GM18511 (cell line): ENCODE data around the gene VPS13D.
"Not testable (repeated sequence)": the region's sequence is repeated elsewhere in the genome, so short reads cannot be mapped to it uniquely, and the experiment has no call there.

Source experiments
- ATAC-seq: cut with Tn5 transposase; IDR thresholded peaks from one replicate; pipeline ENCODE4 v1.9.1; 2021; ENCODE audit warnings: mild to moderate bottlenecking, moderate library complexity; ENCODE audit not compliant: unreplicated experiment

The VPS13D gene

DNA sequence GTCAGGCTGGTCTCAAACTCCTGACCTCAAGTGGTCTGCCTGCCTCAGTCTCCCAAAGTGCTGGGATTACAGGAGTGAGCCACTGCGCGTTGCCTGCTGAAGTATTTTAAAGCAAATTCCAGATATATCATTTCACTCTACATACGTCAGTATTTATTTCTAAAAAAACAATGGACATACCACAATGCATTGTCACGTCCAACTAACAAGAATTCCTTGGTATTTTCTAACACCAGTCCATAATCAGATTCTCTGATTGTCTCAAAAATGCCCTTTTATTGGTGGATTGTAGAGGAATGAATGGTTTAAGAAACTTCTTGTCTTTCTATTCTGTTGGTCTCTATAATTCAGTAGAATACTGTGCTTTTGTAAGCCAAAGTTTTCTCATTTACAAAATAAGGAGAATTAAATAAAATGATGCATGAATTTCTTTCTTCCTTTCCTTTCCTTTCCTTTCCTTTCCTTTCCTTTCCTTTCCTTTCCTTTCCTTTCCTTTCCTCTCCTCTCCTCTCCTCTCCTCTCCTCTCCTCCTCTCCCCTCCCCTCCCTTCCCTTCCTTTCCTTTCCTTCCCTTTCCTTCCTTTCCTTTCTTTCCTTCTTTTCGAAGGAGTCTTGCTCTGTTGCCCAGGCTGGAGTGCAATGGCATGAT is 55.8 kb downstream of the VPS13D start:
- ATAC-seq: no peak

DNA sequence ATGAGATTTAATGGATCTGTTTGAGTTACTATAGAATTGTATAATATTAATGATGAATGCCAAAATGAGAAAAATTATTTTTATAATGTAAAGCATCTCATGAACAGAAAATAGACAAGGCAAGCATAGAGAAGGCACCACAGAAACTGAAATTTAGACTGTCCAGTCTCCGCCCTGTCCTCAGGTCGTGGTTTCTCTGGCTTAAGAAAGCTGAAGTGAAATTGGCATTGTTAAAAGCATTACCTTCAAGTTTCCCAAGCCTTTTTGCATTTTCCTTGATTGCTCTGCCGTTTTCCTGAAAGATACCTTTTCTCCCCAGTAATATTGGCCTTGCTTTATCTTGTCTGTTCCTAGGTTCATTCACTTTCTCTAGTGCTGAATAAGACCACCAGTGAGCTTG is 58.0 kb downstream of the VPS13D start:
- no peak for ATAC-seq

DNA sequence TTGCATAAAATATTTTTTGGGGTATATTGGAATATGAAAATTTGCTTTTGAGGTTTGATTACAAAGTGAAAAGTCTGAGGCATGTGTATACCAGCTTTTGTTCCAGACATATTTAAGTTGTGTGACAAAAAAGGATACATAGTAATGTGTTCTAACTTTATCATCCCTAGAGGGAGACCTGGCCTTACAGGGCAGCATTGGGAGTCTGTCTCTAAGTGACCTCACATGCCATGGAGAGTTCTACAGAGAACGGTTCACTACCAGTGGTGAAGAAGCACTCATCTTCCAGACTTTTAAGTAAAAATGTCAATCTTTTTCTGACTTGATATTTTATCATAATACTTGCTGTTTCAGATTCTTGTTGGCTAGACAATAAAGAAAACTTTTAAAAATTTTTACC is 61.0 kb downstream of the VPS13D start:
- no peak for ATAC-seq

DNA sequence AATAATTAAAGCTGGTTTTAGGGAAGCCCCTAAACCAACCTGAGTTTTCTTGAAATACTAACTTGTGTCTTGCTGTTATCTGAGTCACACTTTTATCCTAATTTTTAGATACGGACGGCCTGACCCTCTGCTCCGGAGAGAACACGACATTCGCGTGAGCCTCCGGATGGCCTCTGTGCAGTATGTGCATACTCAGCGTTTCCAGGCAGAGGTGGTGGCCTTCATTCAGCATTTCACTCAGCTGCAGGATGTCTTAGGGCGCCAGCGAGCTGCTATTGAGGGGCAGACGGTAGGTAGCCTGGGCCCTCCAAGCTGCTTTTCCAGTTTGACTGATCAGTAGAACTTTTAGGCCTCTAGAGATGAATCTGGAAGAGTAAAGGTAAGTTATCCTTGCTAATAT is 63.6 kb downstream of the VPS13D start:
- no peak for ATAC-seq

DNA sequence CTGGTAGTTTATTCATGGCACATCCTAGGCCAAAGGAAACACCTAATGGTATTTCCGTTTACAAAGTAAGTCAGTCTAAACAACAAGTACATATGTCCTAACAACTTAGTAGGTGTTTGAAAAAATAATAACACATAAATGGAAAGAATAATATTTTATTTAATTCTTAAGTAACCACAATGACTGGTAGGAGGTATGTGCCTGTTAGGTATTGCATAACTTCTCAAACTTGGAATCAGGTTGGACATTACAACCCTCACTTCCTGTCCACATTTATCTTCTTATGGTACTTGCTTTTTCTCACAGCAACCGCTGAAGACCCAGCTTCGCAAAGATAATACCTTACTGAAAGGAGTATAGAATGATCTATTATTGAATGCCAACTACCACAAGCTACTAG is 64.2 kb downstream of the VPS13D start:
- no peak for ATAC-seq

DNA sequence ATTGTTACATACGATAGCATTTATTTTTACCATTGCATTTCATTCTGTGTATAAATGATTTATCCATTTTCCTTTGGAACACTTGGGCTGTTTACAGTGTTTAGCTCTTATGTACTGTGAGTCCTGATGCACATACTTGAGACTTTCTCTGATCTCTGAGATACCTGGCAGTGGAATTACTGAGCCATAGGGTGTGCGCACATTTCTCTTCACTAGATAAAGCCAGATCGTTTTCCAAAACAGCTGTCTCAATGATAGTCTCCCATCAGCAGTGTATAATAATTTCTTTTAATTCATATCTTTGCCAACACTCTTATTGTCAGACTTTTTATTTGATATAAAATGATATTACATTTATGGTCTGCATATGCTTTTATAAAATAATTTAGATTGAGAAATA is 66.2 kb downstream of the VPS13D start:
- ATAC-seq: no peak

DNA sequence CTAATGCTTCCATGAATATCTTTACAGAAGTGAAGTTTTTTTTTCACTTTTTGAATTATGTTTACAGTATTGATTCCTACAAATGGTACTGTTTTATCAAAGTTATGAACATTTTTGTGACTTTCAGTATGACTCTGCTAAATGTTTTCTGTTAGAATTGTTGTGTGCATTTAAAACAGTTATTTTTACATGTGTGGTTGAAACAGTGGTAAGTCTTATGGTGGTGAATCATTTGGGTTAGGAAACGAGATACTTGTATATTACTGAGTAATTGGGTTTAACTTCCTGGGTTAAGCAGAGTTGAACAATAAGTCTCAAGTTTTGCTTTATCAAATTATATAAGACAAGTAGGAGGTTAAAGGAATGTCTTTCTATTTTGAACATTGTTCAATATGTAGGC is 66.8 kb downstream of the VPS13D start:
- ATAC-seq: peak; percentile 78

- ATAC-seq: no peak
Observed at GRCh38 chr1:12300706-12301105, 70.9 kb downstream of the VPS13D start.

- ATAC-seq: no peak
Observed at GRCh38 chr1:12301518-12302237, 71.8 kb downstream of the VPS13D start.

DNA sequence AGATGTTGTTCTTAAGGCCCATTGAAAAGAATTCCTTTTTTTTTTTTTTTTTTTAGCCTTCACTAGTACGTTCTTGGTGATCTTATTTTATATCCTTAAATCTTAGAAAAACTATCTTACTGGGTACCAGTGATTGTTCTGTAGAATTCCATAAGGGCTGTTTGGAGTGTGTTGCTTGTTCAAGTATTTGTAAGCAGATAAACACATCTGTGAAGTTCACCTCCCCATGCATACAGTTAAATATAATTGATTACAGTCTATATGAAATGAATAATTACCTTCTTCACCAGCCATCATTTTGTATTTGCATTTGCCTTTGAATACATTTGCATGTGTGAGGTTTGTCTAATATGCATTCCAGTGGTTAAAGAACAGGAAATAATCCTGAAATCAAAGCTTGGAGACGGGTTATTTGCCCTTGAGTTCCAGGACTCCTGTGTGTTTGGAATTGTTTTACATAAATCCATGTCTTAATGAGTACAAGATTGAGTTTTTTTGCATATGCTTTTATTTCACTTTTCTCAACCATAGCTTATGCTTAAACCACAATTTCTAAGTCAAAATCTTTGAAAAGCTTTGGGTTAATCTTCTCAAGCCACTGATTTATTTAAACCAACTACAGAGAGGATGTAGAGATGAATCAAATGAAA is 73.1 kb downstream of the VPS13D start:
- no peak for ATAC-seq

DNA sequence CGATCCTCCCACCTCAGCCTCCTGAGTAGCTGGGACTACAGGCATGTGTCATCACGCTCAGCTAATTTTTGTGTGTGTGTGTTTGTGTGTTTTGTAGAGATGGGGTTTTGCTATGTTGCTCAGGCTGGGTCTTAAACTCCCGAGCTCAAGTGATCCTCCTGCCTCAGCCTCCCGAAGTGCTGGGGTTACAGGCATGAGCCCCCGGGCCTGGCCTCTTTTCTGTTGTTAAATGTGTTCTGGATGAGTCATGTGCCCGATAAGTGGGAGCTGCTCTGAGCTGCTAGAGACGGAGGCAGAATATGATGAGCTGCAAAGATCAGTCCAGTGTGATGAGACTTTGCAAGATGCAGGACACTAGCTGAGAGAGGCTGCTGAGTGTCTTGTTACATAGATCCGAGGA is 75.5 kb downstream of the VPS13D start:
- ATAC-seq: no peak

DNA sequence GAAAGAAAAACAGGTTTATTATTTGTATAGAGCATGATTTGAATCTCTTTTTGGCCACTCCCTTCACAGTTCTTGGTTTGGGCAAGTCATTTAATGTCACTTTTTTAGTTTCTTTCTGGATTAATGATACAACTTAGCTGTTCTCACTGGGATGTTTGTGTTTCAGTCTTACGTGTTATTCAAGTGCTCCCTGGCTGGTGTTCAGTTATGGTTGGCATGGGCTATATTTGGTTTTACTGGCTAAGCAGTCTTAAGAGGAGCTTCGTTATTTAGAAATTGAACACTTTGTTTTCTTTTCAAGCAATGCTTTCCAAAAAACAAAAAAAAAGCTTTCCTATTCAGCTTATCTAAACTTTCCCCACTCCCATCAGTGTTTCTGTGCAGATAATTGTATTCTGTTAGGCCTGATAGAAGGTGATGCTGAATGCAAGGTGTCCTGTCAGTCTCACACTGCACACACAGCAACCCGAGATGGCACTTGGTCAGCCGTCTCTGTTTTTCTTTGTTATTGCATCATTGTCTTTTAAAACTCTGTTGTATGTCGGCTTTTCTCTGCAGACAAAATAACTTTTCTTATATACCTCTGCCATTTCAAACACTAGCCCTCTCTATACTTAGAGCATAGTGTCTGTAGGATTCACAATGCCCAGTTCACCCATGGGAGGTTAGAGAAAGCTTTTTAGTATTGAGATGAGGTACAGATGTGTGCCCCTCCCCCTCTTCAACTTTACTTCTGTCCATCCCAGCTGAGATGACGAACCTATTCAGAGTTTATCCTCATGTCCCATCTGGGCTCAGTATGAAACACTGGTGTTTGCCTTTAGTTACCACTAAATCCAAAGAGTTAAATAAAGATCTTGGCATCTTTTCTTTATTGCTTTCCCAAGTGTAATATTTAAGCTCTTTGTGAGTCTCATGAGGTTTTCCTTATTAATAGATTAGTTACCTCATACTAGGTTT is 80.2 kb downstream of the VPS13D start:
- no peak for ATAC-seq

GRCh38 chr1:12314333-12314903 is 84.6 kb downstream of the VPS13D start:
- ATAC-seq: no peak

DNA sequence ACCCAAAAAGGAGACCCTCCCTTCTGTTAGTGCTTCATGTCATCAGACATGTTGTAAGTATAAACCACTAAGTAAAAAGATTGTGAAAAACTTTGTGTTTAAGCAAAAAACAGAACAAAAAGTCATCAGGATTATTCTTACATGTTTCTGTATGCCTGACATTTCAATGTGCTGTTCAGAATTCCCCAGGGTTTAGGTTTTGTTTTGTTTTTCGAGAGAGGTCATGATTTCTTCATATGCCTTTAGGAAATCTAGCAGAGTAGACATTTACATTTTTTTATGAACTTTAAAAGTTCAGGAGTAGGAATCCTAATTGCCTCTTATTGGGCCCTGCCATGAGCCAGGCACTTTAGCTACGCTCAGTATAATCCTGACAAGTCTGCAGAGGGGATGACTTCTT is 85.3 kb downstream of the VPS13D start:
- no peak for ATAC-seq

- no peak for ATAC-seq
Observed at GRCh38 chr1:12316331-12316730, 86.5 kb downstream of the VPS13D start.

GRCh38 chr1:12320486-12320885 is 90.7 kb downstream of the VPS13D start:
- ATAC-seq: no peak

DNA sequence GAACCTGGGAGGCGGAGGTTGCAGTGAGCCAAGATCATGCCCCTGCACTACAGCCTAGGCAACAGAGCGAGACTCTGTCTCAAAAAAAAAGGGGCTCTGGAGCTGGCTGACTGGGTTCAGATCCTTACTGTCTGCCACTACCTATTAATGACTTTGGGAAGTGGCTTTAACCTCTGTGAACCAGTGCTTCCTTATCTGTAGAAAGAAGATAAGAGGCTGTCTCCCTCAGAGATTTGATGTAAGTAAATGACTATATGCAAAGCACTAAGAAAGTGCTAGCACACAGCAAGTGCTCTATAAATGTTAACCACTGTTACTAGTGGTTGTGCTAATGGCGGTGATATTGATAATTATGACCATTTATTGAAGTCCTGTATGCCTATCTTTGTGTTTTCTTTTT is 94.6 kb downstream of the VPS13D start:
- no peak for ATAC-seq

- ATAC-seq: not testable (repeated sequence)
Observed at GRCh38 chr1:12324973-12325372, 95.1 kb downstream of the VPS13D start.

DNA sequence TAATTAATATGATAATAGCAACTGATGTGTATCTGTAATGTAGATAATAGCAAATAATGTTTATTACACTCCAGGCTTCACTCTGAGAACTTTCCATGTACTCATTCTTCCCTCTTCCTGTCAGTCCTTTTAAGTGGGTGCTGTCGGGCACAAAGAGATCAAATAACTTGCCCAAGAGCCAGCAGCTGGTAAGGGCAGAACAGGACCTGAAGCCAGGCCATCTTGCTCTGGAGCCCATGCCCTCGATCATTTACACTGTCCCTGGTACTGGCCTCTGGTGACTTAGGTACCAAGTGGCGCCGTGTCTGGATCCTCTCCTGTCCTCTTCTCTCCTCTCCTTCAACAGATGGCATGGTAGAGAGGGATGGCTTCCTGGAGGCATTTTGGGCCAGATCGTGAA is 97.2 kb downstream of the VPS13D start:
- ATAC-seq: no peak

GRCh38 chr1:12327566-12327965 is 97.7 kb downstream of the VPS13D start:
- ATAC-seq: no peak
